ENCODE data around the gene TMEM212. TPM values are rescaled to one million over a fixed set of nuclear protein-coding genes. Genes with fewer than 3 reads are reported as not detected.

Gene TMEM212
- total RNA-seq, result not detected

- DNase-seq (ENCODE audit: low spot score), result no peak
- ATAC-seq, result no peak
- intact Hi-C loops (cut with DNase I), result no loop called here
These were observed at the start of gene TMEM212 for GRCh38 chr3:171842864-171843518. TSS of gene TMEM212 (plus strand) at chr3:171843349. CDS start at chr3:171843384, 35 bp downstream.

GRCh38 chr3:171796625-171797264 lies 46.4 kb upstream of the TMEM212 start:
- intact Hi-C loops (cut with DNase I), result no loop called here
- no peak for ATAC-seq
- DNase-seq (ENCODE audit: low spot score), result no peak

GRCh38 chr3:171797265-171797679 lies 45.9 kb upstream of the TMEM212 start:
- intact Hi-C loops (cut with DNase I), result no loop called here
- no peak for ATAC-seq
- no peak for DNase-seq (ENCODE audit: low spot score)

- DNase-seq (ENCODE audit: low spot score) (no peak), ATAC-seq (no peak)
- intact Hi-C loops (cut with DNase I), result no loop called here
These were observed 45.3 kb upstream of the TMEM212 start for GRCh38 chr3:171797873-171798272.

GRCh38 chr3:171799501-171799900 lies 43.6 kb upstream of the TMEM212 start:
- intact Hi-C loops (cut with DNase I), result no loop called here
- no peak for DNase-seq (ENCODE audit: low spot score)
- no peak for ATAC-seq

GRCh38 chr3:171801738-171802589 lies 41.2 kb upstream of the TMEM212 start:
- intact Hi-C loops (cut with DNase I), result no loop called here
- ATAC-seq (peak; percentile 17), DNase-seq (ENCODE audit: low spot score) (no peak)

- no peak for ATAC-seq
- DNase-seq (ENCODE audit: low spot score), result no peak
- intact Hi-C loops (cut with DNase I), result no loop called here
These were observed 40.6 kb upstream of the TMEM212 start for GRCh38 chr3:171802590-171802956.

- DNase-seq (ENCODE audit: low spot score) (no peak), ATAC-seq (no peak)
- intact Hi-C loops (cut with DNase I), result no loop called here
These were observed 40.1 kb upstream of the TMEM212 start for GRCh38 chr3:171803044-171803443.

GRCh38 chr3:171804618-171805389 lies 38.3 kb upstream of the TMEM212 start:
- ATAC-seq, result peak; percentile 74
- intact Hi-C loops (cut with DNase I), result no loop called here
- DNase-seq (ENCODE audit: low spot score), result no peak

- no peak for ATAC-seq
- intact Hi-C loops (cut with DNase I), result no loop called here
- DNase-seq (ENCODE audit: low spot score), result no peak
These were observed 37.5 kb upstream of the TMEM212 start for GRCh38 chr3:171805687-171806086.

- intact Hi-C loops (cut with DNase I), result no loop called here
- DNase-seq (ENCODE audit: low spot score) (no peak), ATAC-seq (no peak)
These were observed 36.7 kb upstream of the TMEM212 start for GRCh38 chr3:171806200-171807128.

- intact Hi-C loops (cut with DNase I), result no loop called here
- no peak for DNase-seq (ENCODE audit: low spot score)
These were observed 35.9 kb upstream of the TMEM212 start for GRCh38 chr3:171807129-171807675.

GRCh38 chr3:171807806-171808205 lies 35.3 kb upstream of the TMEM212 start:
- no peak for DNase-seq (ENCODE audit: low spot score)
- no peak for ATAC-seq
- intact Hi-C loops (cut with DNase I), result loop anchor here (2.0 kb wide), 1 partner anchor 19 kb away; no protein-coding TSS in a partner anchor

More at GRCh38 chr3:171807129-171807675, 35.9 kb upstream of the TMEM212 start:
- no peak for ATAC-seq

- no peak for DNase-seq (ENCODE audit: low spot score)
- ATAC-seq, result peak; percentile 9
- intact Hi-C loops (cut with DNase I), result loop anchor here (2.0 kb wide), 1 partner anchor 17 kb away; no protein-coding TSS in a partner anchor
These were observed 33.6 kb upstream of the TMEM212 start for GRCh38 chr3:171809611-171809860.

- ATAC-seq (peak; percentile 79), DNase-seq (ENCODE audit: low spot score) (peak; percentile 91)
- intact Hi-C loops (cut with DNase I), result loop anchor here (2.0 kb wide), 1 partner anchor 17 kb away; no protein-coding TSS in a partner anchor
These were observed 33.1 kb upstream of the TMEM212 start, which contains the start of gene PLD1 for GRCh38 chr3:171809861-171810628. TSS of gene PLD1 (minus strand) at chr3:171810483. CDS start at chr3:171738051, 72,432 bp downstream.

- DNase-seq (ENCODE audit: low spot score) (no peak), ATAC-seq (no peak)
- intact Hi-C loops (cut with DNase I), result no loop called here
These were observed 32.4 kb upstream of the TMEM212 start for GRCh38 chr3:171810629-171811294.

Measured in sciatic nerve (tissue), 2 donors.